ENCODE measurements around the gene ST3GAL3.

DNA sequence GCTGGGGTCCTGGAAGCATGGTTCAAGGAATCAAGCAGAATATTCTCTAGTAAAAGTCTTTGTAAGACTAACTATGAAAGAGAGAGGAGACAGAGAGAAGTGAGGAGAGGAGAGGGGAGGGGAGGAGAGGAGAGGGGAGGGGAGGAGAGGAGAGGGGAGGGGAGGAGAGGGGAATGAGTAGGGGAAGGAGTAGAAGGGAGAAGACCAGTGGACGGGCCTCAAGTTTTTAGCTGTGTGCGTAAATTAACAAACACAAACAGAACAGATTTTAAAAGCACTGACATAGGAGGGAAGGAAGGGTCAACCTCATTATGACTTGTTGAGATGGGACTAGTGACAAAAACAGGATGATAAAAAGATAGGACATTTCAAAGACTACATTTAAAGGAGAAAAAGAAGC lies 62.8 kb downstream of the ST3GAL3 start:
- TF ChIP-seq TARDBP (IDR thresholded peaks at IDR 0.05) (no peak), FOXM1 (IDR thresholded peaks at IDR 0.05; ENCODE audit: borderline replicate concordance) (no peak), ZNF384 (IDR thresholded peaks at IDR 0.05) (no peak), BHLHE40 (IDR thresholded peaks at IDR 0.05; ENCODE audit: borderline replicate concordance) (no peak), CTBP1 (IDR thresholded peaks at IDR 0.05; ENCODE audit: borderline replicate concordance) (no peak), FOXK2 (IDR thresholded peaks at IDR 0.05) (no peak)
